Sigmoid colon (tissue), 7 donors: ENCODE results near the gene NUMB. TPM values are rescaled to one million over a fixed set of nuclear protein-coding genes. Genes with fewer than 3 reads are reported as not detected.

ENCODE experiments used
- DNase-seq: peaks from one replicate; pipeline ENCODE4 v3.0.0-alpha.2; 2019
- H3K27ac ChIP-seq, 4 donors: fragments of 200-600 bp; sonication (generic); one replicate each; pipeline ENCODE4 v1.5.1; 2016 to 2019; ENCODE audit warnings: mild to moderate bottlenecking in 1 of 4
- H3K27me3 ChIP-seq, 3 donors: fragments of 200-600 bp; sonication (generic); one replicate each; pipeline ENCODE4 v1.5.1; 2019; ENCODE audit warnings: mild to moderate bottlenecking in 1 of 3
- H3K36me3 ChIP-seq, 4 donors: fragments of 200-600 bp; sonication (generic); one replicate each; pipeline ENCODE4 v1.5.1; 2016 to 2019
- H3K4me1 ChIP-seq, 4 donors: fragments of 200-600 bp; sonication (generic); one replicate each; pipeline ENCODE4 v1.5.1; 2017 to 2019
- H3K4me3 ChIP-seq, 4 donors: fragments of 200-600 bp; sonication (generic); one replicate each; pipeline ENCODE4 v1.5.1; 2017 to 2019; ENCODE audit warnings: mild to moderate bottlenecking in 2 of 4, moderate library complexity in 1 of 4
- H3K9me3 ChIP-seq, 4 donors: fragments of 200-600 bp in 3 of 4; sonication (generic) in 3 of 4; one replicate each; pipeline versions ENCODE4 v1.5.1 to v1.6.1; 2013 to 2019
- EP300 ChIP-seq, 4 donors: sonication (generic); formaldehyde crosslinking; IDR thresholded peaks; one replicate each; pipeline ENCODE4 v1.6.1; 2017; ENCODE audit warnings: antibody characterized with exemption in 4 of 4
- POLR2A ChIP-seq, 2 donors: fragments of 450-650 bp; IDR thresholded peaks; one replicate each; pipeline ENCODE4 v1.6.1; 2016; ENCODE audit warnings: antibody characterized with exemption in 2 of 2, mild to moderate bottlenecking in 2 of 2, moderate library complexity in 2 of 2
- POLR2AphosphoS5 ChIP-seq, 4 donors: sonication (generic); formaldehyde crosslinking; IDR thresholded peaks; one replicate each; pipeline ENCODE4 v1.6.1; 2017; ENCODE audit warnings: antibody characterized with exemption in 4 of 4
- WGBS, 2 donors: extraction: QIAGEN DNeasy Blood & Tissue Kit; methylation state at CpG; one replicate each; pipeline ENCODE4 v1.1.7; 2013; 5-methylcytosine and 5-hydroxymethylcytosine counted together
- intact Hi-C: fragments of 100-400 bp; cut with DNase I; formaldehyde crosslinking; loops from one replicate; pipeline ENCODE4 v1.15.1; 2023
- polyA plus RNA-seq, 3 donors: library from polyadenylated mRNA; stranded (reverse); fragments of 200-250 nt; gene quantifications; one replicate each; pipeline ENCODE4 v1.2.3, GENCODE V29; 2013
- total RNA-seq, 4 donors: library from RNA; depleted of rRNA; stranded (reverse); fragments of >200 nt; gene quantifications; one replicate each; pipeline ENCODE4 v1.1.0, GENCODE V29; 2016
- TF ChIP-seq, protein P1 (sequence below), 4 experiments: fragments of 450-650 bp in 3 of 4; fragments of 200-600 bp in 1 of 4; IDR thresholded peaks; one replicate each; pipeline ENCODE4 v1.5.1; 2016 to 2019; ENCODE audit warnings: antibody characterized with exemption in 4 of 4, mild to moderate bottlenecking in 3 of 4, moderate library complexity in 2 of 4
- donor health status: healthy with polysubstance abuse.
- donor health status: Bipolar disorder and iron deficiency.
- donor health status: healthy.

Gene NUMB
- total and polyA plus RNA-seq, 7 donors, result 37.6 to 80.3 (median 53.4) TPM

DNA sequence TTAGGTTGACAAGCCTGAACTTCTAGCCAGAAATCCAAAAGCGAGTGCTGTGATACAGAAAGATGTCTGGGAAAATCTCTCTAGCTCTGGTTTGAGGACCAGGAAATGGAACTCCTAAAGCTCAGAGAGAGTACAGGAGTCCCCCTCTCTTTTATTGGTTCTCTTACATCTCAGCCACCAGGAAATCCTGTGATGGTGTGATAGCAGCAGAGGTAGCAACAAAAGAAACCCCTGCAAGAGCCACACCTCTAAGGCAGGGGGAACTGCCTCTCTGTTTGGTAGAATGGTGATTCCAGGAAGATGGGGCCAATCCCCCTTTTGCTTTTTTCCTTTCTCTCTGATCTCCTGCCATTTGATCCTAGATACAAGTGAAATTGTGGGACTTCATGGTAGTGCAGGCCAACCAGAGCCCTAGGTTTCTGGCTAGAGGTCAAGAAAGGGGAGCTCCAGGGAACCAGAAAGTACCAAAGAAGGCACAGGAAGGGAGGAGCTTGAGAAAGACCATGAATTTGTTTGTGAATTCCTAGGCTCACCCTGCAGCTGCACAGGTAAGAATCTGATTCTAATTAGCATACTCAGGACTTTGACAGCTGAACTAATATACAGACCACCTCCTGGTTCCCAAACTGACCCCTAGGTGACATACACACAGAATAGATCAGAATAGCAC is 132.6 kb downstream of the NUMB start:
- Histone ChIP-seq H3K27me3 (no peaks in the 10 kb centered on the region), H3K27ac (no peak overlapping the region), H3K9me3 (no peaks in the 10 kb centered on the region), H3K4me3 (no peak overlapping the region), H3K36me3 (peaks cover 0 to 5% (median 2%) of the 10 kb centered on the region in 4 donors), H3K4me1 (peaks cover 0 to 9% (median 0%) of the 10 kb centered on the region in 4 donors)
- intact Hi-C loops, result no loop called here
- TF ChIP-seq POLR2AphosphoS5 (IDR thresholded peaks at IDR 0.05) (no peak), EP300 (IDR thresholded peaks at IDR 0.05) (no peak), POLR2A (IDR thresholded peaks at IDR 0.05) (no peak)
- TF ChIP-seq, protein P1, sequence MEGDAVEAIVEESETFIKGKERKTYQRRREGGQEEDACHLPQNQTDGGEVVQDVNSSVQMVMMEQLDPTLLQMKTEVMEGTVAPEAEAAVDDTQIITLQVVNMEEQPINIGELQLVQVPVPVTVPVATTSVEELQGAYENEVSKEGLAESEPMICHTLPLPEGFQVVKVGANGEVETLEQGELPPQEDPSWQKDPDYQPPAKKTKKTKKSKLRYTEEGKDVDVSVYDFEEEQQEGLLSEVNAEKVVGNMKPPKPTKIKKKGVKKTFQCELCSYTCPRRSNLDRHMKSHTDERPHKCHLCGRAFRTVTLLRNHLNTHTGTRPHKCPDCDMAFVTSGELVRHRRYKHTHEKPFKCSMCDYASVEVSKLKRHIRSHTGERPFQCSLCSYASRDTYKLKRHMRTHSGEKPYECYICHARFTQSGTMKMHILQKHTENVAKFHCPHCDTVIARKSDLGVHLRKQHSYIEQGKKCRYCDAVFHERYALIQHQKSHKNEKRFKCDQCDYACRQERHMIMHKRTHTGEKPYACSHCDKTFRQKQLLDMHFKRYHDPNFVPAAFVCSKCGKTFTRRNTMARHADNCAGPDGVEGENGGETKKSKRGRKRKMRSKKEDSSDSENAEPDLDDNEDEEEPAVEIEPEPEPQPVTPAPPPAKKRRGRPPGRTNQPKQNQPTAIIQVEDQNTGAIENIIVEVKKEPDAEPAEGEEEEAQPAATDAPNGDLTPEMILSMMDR (IDR thresholded peaks at IDR 0.05), result no peak
- DNase-seq, result no peak
- WGBS, 2 donors, result 73 to 97% methylated on average over 1 of the region's 1 CpG

DNA sequence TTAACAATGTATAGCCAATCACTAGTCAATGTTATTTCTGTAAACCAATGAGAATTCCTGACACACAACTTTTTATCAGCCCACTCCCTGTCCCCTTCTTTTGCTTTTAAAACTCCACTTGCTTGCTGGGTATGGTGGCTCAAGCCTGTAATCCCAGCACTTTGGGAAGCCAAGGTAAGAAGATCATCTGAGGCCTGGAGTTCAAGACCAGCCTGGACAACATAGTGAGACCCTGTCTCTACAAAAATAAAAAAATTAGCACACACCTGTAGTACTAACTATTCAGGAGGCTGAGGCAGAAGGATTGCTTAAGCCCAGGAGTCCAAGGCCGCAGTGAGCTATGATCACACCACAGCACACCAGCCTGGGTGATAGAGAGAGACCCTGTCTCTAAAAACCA is 133.3 kb downstream of the NUMB start:
- TF ChIP-seq EP300 (IDR thresholded peaks at IDR 0.05) (no peak), POLR2A (IDR thresholded peaks at IDR 0.05) (no peak), POLR2AphosphoS5 (IDR thresholded peaks at IDR 0.05) (no peak)
- TF ChIP-seq, protein P1 (IDR thresholded peaks at IDR 0.05), result no peak
- no peaks in the 10 kb centered on the region for H3K27me3 ChIP-seq
- no peak overlapping the region for H3K27ac ChIP-seq
- H3K4me1 ChIP-seq, result peaks cover 0 to 9% (median 0%) of the 10 kb centered on the region in 4 donors
- intact Hi-C loops, result no loop called here
- WGBS, 2 donors, result 95 to 100% methylated on average over 1 of the region's 1 CpG
- peaks cover 0 to 5% (median 2%) of the 10 kb centered on the region in 4 donors for H3K36me3 ChIP-seq
- H3K9me3 ChIP-seq, result no peaks in the 10 kb centered on the region
- H3K4me3 ChIP-seq, result no peak overlapping the region
- DNase-seq, result no peak

DNA sequence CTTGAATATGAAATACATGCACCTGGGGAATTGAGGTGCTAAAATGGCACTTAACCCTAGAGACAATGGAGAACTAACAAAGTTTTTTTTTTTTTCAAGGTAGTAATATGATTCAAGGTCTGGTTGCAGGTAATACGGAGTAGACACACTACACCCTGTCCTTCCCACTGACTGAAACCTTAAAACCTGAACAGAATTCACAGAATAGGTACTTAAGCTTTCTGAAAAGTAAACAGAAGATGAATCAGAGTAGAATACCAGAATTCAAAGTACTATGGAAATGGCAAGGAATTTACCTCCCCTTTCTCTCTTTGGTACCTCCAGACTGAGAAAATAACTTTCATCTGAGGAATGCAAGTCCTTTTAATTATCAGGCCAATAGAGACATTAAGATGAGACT is 133.8 kb downstream of the NUMB start:
- DNase-seq, result no peak
- intact Hi-C loops, result no loop called here

DNA sequence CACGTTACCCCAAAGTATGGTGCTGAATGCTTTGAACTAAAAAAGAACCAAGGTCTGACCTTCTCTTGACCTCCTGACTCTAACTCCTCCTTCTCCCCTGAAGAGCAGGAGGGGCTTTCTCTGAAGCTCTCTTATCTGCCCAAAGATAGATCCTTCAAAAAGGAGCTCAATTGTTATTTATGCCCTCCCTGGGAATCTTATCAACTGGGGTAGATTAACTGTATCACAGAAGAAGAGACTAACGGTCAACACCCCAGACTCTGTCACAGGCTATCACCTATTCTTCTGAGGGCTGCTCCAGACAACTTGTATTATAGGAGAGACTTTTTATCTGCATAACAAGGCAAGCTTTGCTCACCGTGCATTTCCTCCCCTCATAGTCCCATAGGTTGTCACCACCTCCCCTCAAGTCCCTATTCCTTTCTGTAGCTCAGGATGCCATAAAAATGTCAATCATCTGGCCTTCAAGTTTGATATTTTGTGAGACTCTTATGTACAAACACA is 134.4 kb downstream of the NUMB start:
- no peak overlapping the region for H3K4me3 ChIP-seq
- H3K36me3 ChIP-seq, result peaks cover 0 to 5% (median 2%) of the 10 kb centered on the region in 4 donors
- H3K27me3 ChIP-seq, result no peaks in the 10 kb centered on the region
- no peaks in the 10 kb centered on the region for H3K9me3 ChIP-seq
- no peak overlapping the region for H3K27ac ChIP-seq
- intact Hi-C loops, result no loop called here
- DNase-seq, result no peak
- 72 to 77% methylated on average over 3 of the region's 3 CpGs for WGBS, 2 donors
- TF ChIP-seq, protein P1 (IDR thresholded peaks at IDR 0.05), result no peak
- TF ChIP-seq POLR2A (IDR thresholded peaks at IDR 0.05), result no peak
- no peak for TF ChIP-seq EP300 (IDR thresholded peaks at IDR 0.05)
- H3K4me1 ChIP-seq, result peaks cover 0 to 9% (median 0%) of the 10 kb centered on the region in 4 donors

More for the DNA sequence above, 133.8 kb downstream of the NUMB start:
- TF ChIP-seq EP300 (IDR thresholded peaks at IDR 0.05) (no peak), POLR2AphosphoS5 (IDR thresholded peaks at IDR 0.05) (no peak), POLR2A (IDR thresholded peaks at IDR 0.05) (no peak)
- TF ChIP-seq, protein P1 (IDR thresholded peaks at IDR 0.05), result no peak
- no peaks in the 10 kb centered on the region for H3K9me3 ChIP-seq
- H3K27me3 ChIP-seq, result no peaks in the 10 kb centered on the region
- 27 to 90% methylated on average over 1 of the region's 1 CpG for WGBS, 2 donors
- peaks cover 0 to 5% (median 2%) of the 10 kb centered on the region in 4 donors for H3K36me3 ChIP-seq
- no peak overlapping the region for H3K27ac ChIP-seq
- H3K4me3 ChIP-seq, result no peak overlapping the region
- peaks cover 0 to 9% (median 0%) of the 10 kb centered on the region in 4 donors for H3K4me1 ChIP-seq
